Activated B cell treated with CpG ODN at 0.5 μM for 24 hours (primary cell): ENCODE data around the gene COA8. TPM values are rescaled to one million over a fixed set of nuclear protein-coding genes. Genes with fewer than 3 reads are reported as not detected.
"Not testable (repeated sequence)": the region's sequence is repeated elsewhere in the genome, so short reads cannot be mapped to it uniquely, and the experiment has no call there.

Experiments used
- ATAC-seq: fragments of 200-7000 bp; cut with Tn5 transposase; one replicate; pipeline ENCODE4 v1.10.0; 2021; ENCODE audit warnings: low read depth, mild to moderate bottlenecking, moderate library complexity
- CTCF ChIA-PET: fragments of 350-600 bp; sonication (Branson Sonifier 250); formaldehyde crosslinking; loops from one replicate; lab custom pipeline; 2021; ENCODE audit warnings: antibody characterized with exemption; lab: Charles Lee
- POLR2A ChIA-PET: fragments of 350-600 bp; sonication (Branson Sonifier 250); formaldehyde crosslinking; loops from one replicate; lab custom pipeline; 2021; ENCODE audit warnings: antibody characterized with exemption; lab: Charles Lee
- DNase-seq: peaks from one replicate; pipeline ENCODE4 v3.0.0; 2022
- H3K27ac Mint-ChIP-seq: one replicate; pipeline ENCODE4 v1.8.0; 2020; ENCODE audit warnings: mixed read lengths
- H3K27me3 Mint-ChIP-seq: one replicate; pipeline ENCODE4 v1.8.0; 2021; ENCODE audit warnings: mixed read lengths
- H3K36me3 Mint-ChIP-seq: one replicate; pipeline ENCODE4 v1.8.0; 2021; ENCODE audit warnings: low read depth, mixed read lengths
- H3K4me1 Mint-ChIP-seq: one replicate; pipeline ENCODE4 v1.8.0; 2021; ENCODE audit warnings: mixed read lengths
- H3K4me3 Mint-ChIP-seq: one replicate; pipeline ENCODE4 v1.8.0; 2020; ENCODE audit warnings: mild to moderate bottlenecking, mixed read lengths
- H3K9me3 Mint-ChIP-seq: one replicate; pipeline ENCODE4 v1.8.0; 2020; ENCODE audit warnings: mixed read lengths
- intact Hi-C: fragments of 100-400 bp; cut with micrococcal nuclease; formaldehyde crosslinking; loops from one replicate; pipeline ENCODE4 v1.15.1; 2024
- total RNA-seq: library from RNA; stranded (reverse); gene quantifications from 2 replicates; pipeline ENCODE4 v1.2.3, GENCODE V29; 2022
- TF ChIP-seq, protein P1 (sequence below): fragments of 200-600 bp; IDR thresholded peaks from one replicate; pipeline ENCODE4 v1.8.0; 2022; ENCODE audit warnings: antibody characterized with exemption, mild to moderate bottlenecking

Gene COA8
- total RNA-seq, 1 donor from 2014 or later: 28.4 TPM

DNA sequence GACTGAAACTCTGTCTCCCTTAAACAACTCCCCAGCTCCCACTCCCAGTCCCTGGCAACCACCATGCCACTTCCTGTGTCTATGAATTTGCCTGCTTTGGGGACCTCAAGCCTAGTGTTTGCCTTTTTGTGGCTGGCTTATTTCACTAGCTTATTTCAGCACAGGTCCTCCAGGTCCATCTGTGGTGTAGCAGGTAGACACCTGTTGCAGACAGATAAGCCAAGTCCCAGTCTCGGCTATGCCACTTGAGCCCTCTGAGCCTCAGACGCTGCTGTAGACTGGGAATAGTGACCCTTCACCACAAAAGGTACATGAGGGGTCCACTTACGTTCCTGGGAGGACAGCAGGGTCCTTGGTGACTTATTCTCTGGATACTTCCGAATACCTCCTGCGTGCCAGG is 41.9 kb downstream of the COA8 start:
- no peak overlapping the region for H3K4me3 Mint-ChIP-seq
- ATAC-seq (no peak), DNase-seq (no peak)
- intact Hi-C loops: no loop called here
- TF ChIP-seq, protein P1, sequence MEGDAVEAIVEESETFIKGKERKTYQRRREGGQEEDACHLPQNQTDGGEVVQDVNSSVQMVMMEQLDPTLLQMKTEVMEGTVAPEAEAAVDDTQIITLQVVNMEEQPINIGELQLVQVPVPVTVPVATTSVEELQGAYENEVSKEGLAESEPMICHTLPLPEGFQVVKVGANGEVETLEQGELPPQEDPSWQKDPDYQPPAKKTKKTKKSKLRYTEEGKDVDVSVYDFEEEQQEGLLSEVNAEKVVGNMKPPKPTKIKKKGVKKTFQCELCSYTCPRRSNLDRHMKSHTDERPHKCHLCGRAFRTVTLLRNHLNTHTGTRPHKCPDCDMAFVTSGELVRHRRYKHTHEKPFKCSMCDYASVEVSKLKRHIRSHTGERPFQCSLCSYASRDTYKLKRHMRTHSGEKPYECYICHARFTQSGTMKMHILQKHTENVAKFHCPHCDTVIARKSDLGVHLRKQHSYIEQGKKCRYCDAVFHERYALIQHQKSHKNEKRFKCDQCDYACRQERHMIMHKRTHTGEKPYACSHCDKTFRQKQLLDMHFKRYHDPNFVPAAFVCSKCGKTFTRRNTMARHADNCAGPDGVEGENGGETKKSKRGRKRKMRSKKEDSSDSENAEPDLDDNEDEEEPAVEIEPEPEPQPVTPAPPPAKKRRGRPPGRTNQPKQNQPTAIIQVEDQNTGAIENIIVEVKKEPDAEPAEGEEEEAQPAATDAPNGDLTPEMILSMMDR: no peak
- ChIA-PET POLR2A (interaction anchor here (1.0 kb wide), 1 partner anchor 23 kb away, joined by 3 read pairs; no protein-coding TSS in a partner anchor), CTCF (no interaction called here)
- no peak overlapping the region for H3K27ac Mint-ChIP-seq
- no peaks in the 10 kb centered on the region for H3K9me3 Mint-ChIP-seq
- H3K4me1 Mint-ChIP-seq: peaks cover 18% of the 10 kb centered on the region
- H3K36me3 Mint-ChIP-seq: no peaks in the 10 kb centered on the region
- H3K27me3 Mint-ChIP-seq: peaks cover 6% of the 10 kb centered on the region

DNA sequence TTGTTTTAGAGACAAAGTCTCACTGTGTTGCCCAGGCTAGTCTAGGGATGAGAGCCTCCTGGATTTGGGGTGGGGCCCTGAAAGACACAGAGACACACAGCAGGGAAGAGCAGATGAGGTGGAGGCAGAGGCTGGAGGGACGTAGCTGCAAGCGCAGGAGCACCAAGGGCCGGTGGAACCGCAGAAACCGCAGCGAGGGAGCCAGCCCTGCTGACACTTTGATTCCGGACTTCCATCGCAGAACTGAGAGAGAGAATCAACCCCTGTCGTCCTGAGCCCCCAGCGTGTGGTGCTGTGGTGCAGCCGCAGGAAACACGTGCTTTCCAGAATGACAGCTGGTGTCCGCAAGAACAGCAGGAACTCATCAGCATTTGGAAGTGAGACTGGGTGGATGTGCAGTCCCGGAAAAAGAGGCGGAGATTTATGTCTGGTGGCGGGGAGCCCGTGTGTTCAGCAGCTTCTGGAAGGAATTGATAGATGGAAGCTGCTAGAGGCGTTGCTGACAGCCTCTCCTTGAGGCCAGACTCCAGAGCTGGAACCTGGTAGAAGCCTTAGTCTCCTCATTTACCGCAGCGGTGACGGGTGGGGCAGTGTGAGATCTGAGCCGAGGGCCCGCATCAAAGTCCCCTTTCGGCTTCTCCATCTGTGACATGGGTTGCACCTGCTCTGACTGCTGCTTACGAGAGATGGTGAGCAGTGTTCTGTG is 44.4 kb downstream of the COA8 start:
- peaks cover 6% of the 10 kb centered on the region for H3K9me3 Mint-ChIP-seq
- peak overlapping the region; percentile 79 for H3K4me3 Mint-ChIP-seq
- peak; percentile 80 for ATAC-seq
- H3K4me1 Mint-ChIP-seq: peaks cover 18% of the 10 kb centered on the region
- H3K36me3 Mint-ChIP-seq: peaks cover 3% of the 10 kb centered on the region
- POLR2A ChIA-PET: no interaction called here
- peaks cover 6% of the 10 kb centered on the region for H3K27me3 Mint-ChIP-seq
- intact Hi-C loops: loop anchor here (1.0 to 2.0 kb wide), 2 partner anchors 18 to 72 kb away; no protein-coding TSS in a partner anchor
- DNase-seq: peak; percentile 25
- TF ChIP-seq, protein P1: no peak
- CTCF ChIA-PET: interaction anchor here (0.7 kb wide), 1 partner anchor 73 kb away, joined by 4 read pairs; no protein-coding TSS in a partner anchor
- H3K27ac Mint-ChIP-seq: no peak overlapping the region

DNA sequence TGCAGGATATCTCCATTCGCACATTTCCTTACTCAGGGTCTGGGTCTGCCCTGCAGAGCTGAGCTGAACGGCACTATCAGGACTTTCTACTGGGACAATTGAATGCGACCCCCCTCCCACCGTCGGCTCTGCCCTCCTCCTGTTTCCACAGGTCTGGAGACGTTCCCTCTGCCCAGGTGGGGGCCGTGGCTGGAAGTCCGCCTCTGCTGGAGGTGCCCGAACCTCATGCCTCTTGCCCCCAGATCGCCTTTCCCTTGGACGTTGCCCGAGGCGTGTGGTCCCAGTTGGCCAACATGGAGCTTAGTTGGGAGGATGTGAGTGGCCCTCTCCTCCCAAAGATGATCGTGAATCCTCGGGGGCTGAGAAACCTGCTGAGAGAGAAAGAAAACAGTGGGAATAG is 45.1 kb downstream of the COA8 start:
- CTCF ChIA-PET: no interaction called here
- Mint-ChIP-seq H3K9me3 (peaks cover 6% of the 10 kb centered on the region), H3K27ac (no peak overlapping the region), H3K4me3 (peak overlapping the region; percentile 79), H3K4me1 (peaks cover 18% of the 10 kb centered on the region), H3K36me3 (peaks cover 3% of the 10 kb centered on the region), H3K27me3 (peaks cover 6% of the 10 kb centered on the region)
- POLR2A ChIA-PET: no interaction called here
- TF ChIP-seq, protein P1: no peak
- DNase-seq (no peak), ATAC-seq (no peak)
- intact Hi-C loops: loop anchor here (1.0 to 2.0 kb wide), 2 partner anchors 17 to 71 kb away; no protein-coding TSS in a partner anchor

DNA sequence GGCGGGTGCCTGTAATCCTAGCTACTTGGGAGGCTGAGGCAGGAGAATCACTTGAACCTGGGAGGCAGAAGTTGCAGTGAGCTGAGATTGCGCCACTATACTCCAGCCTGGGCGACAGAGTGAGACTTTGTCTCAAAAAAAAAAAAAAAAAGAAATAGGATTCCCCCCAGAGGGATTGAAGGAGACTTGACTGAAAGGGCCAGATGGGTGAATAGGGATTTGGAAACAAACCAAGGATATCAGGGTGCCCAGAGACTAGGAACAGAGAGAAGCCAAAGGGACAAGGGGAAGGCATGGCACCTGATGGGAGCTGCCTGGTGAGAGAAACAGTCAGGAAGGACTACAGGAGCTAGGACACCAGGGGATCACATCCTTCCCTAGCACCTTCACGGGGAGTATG is 46.3 kb downstream of the COA8 start:
- H3K27me3 Mint-ChIP-seq, H3K36me3 Mint-ChIP-seq, H3K9me3 Mint-ChIP-seq, H3K4me3 Mint-ChIP-seq, DNase-seq, intact Hi-C loops, POLR2A ChIA-PET, ATAC-seq, H3K27ac Mint-ChIP-seq: not testable (repeated sequence)
- CTCF ChIA-PET: interaction anchor here (1.0 kb wide), 1 partner anchor 71 kb away, joined by 3 read pairs; no protein-coding TSS in a partner anchor
- H3K4me1 Mint-ChIP-seq: peaks cover 18% of the 10 kb centered on the region

DNA sequence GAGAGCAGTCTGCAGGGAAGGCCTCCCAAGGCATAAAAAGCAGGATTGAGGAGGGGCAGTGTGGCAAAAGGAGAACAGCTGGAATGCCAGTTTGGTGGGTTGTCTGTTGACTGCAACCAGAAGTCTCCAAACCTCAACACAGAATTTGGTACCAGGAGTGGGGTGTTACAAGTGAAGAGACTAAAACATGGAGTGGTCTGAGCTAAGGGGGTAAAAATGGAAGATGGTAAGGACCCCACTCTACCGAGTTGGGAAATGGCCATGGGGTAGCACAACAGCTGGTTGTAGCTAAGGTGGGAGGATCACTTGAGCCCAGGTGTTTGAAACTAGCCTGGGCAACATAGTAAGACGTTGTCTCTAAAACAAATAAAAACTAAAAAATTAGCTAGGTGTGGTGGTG is 48.5 kb downstream of the COA8 start:
- TF ChIP-seq, protein P1: no peak
- Mint-ChIP-seq H3K9me3 (peaks cover 6% of the 10 kb centered on the region), H3K4me1 (peaks cover 18% of the 10 kb centered on the region), H3K27me3 (peaks cover 8% of the 10 kb centered on the region), H3K4me3 (no peak overlapping the region), H3K36me3 (peaks cover 3% of the 10 kb centered on the region), H3K27ac (no peak overlapping the region)
- intact Hi-C loops: no loop called here
- CTCF ChIA-PET: no interaction called here
- POLR2A ChIA-PET: no interaction called here
- ATAC-seq (no peak), DNase-seq (no peak)
